GM20000 (cell line): ENCODE results near the gene CNMD.

Experiments
- DNase-seq: peaks from one replicate; pipeline ENCODE4 v3.0.0; 2012; ENCODE audit warnings: low spot score
- TF ChIP-seq, protein P1 (sequence below): IDR thresholded peaks from 2 replicates; pipeline ENCODE4 v1.5.1; 2012; ENCODE audit warnings: mild to moderate bottlenecking, control low read depth; ENCODE audit errors: extremely low read depth, missing control alignments

CNMD gene

GRCh38 chr13:52765611-52766390, 26.2 kb upstream of the CNMD start:
- TF ChIP-seq, protein P1, sequence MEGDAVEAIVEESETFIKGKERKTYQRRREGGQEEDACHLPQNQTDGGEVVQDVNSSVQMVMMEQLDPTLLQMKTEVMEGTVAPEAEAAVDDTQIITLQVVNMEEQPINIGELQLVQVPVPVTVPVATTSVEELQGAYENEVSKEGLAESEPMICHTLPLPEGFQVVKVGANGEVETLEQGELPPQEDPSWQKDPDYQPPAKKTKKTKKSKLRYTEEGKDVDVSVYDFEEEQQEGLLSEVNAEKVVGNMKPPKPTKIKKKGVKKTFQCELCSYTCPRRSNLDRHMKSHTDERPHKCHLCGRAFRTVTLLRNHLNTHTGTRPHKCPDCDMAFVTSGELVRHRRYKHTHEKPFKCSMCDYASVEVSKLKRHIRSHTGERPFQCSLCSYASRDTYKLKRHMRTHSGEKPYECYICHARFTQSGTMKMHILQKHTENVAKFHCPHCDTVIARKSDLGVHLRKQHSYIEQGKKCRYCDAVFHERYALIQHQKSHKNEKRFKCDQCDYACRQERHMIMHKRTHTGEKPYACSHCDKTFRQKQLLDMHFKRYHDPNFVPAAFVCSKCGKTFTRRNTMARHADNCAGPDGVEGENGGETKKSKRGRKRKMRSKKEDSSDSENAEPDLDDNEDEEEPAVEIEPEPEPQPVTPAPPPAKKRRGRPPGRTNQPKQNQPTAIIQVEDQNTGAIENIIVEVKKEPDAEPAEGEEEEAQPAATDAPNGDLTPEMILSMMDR: no peak
- no peak for DNase-seq

GRCh38 chr13:52760077-52760476, 20.5 kb upstream of the CNMD start:
- DNase-seq: no peak
- TF ChIP-seq, protein P1: no peak

DNA sequence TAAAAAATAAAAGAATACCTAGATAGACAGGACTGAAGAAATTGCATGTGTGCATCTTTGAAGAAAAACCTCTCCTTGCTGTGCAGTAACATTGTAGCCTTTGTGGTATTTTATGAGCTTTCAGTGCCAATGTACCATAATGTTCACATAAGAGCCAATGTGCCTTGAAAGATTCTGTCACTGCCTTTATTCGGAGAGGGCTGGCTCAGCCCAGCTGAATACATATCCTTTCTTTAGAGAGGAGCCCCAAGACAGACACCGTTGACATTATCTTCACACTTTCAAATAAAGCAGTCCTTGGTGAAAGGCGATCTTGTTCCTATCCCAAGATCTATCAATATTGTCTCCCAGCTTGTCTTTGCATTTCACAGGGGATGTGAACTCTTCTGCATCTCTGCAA, 18.5 kb upstream of the CNMD start:
- DNase-seq: no peak
- TF ChIP-seq, protein P1: no peak

- DNase-seq: no peak
- TF ChIP-seq, protein P1: no peak
Measured at GRCh38 chr13:52751196-52751595, 11.6 kb upstream of the CNMD start.

GRCh38 chr13:52750713-52751112, 11.1 kb upstream of the CNMD start:
- DNase-seq: no peak

DNA sequence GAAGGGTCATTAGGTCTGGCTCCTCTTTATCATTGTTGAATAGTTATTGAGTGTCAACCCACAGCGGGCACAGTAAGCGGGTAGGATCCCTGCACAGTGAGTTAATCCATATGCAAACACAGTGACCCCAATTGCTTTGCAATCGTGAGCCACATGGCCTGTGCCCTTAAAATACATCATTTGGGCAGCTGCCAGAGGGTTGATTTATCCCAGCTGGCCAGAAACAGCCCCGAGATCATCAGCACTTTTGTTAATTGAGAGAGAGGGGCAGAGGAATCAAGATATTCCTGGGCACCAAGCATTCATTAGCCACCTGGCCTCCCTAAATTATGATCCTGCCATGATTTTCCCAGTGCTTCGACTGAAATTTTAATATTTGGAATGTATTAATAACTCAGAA, 9.8 kb upstream of the CNMD start:
- no peak for DNase-seq

More at GRCh38 chr13:52750713-52751112, 11.1 kb upstream of the CNMD start:
- TF ChIP-seq, protein P1: no peak

GRCh38 chr13:52746141-52746540, 6.5 kb upstream of the CNMD start:
- DNase-seq: no peak
- TF ChIP-seq, protein P1: no peak

More for the DNA sequence above, 9.8 kb upstream of the CNMD start:
- TF ChIP-seq, protein P1: no peak
